SK-N-MC (cell line): ENCODE measurements around the gene SSBP2.

Experiments used
- DNase-seq: peaks from one replicate; pipeline ENCODE4 v3.0.0-alpha.2; 2011; ENCODE audit warnings: low read depth, low spot score
- H3K27ac ChIP-seq: fragments of 200-600 bp; sonication (generic); 2 replicates; pipeline ENCODE4 v1.5.1; 2016; ENCODE audit warnings: mixed run types
- H3K36me3 ChIP-seq: fragments of 200-600 bp; sonication (generic); 2 replicates; pipeline ENCODE4 v1.6.1; 2017; ENCODE audit warnings: antibody characterized with exemption, low read length, mixed read lengths; ENCODE audit not compliant: insufficient read depth
- H3K4me3 ChIP-seq: fragments of 200-600 bp; sonication (generic); 2 replicates; pipeline ENCODE4 v1.5.1; 2016
- H3K9ac ChIP-seq: fragments of 200-600 bp; sonication (generic); 2 replicates; pipeline ENCODE4 v1.8.0; 2017; ENCODE audit warnings: mixed run types, mixed read lengths; ENCODE audit not compliant: insufficient read length
- H3K9me3 ChIP-seq: fragments of 200-600 bp; sonication (generic); 2 replicates; pipeline ENCODE4 v1.6.1; 2017; ENCODE audit warnings: low read depth, mild to moderate bottlenecking, antibody characterized with exemption, low read length, moderate library complexity, mixed read lengths
- EZH2 ChIP-seq: fragments of 200-600 bp; sonication (generic); IDR thresholded peaks from one replicate; pipeline ENCODE4 v1.6.1; 2017; ENCODE audit warnings: antibody characterized with exemption
- FOXP2 ChIP-seq: optimal IDR thresholded peaks from 2 replicates; pipeline ENCODE3; 2011; ENCODE audit warnings: mild to moderate bottlenecking, moderate library complexity; ENCODE audit not compliant: insufficient read depth; ENCODE audit errors: extremely low read length, control extremely low read depth
- POLR2AphosphoS5 ChIP-seq: IDR thresholded peaks from 2 replicates; pipeline ENCODE4 v1.6.1; 2012; ENCODE audit warnings: mild to moderate bottlenecking, low read depth, low read length, borderline replicate concordance

SSBP2 gene

GRCh38 chr5:81753429-81753828 lies 2.5 kb upstream of the SSBP2 start:
- no peak overlapping the region for H3K4me3 ChIP-seq
- no peak for DNase-seq
- no peak for TF ChIP-seq EZH2
- TF ChIP-seq FOXP2, result no peak
- no peak for TF ChIP-seq POLR2AphosphoS5
- H3K9ac ChIP-seq, result no peak overlapping the region
- H3K27ac ChIP-seq, result no peak overlapping the region; the same call in none of the 2 replicates
- H3K36me3 ChIP-seq, result no peaks in the 10 kb centered on the region
- H3K9me3 ChIP-seq, result no peaks in the 10 kb centered on the region

- no peaks in the 10 kb centered on the region for H3K9me3 ChIP-seq
- no peak overlapping the region for H3K9ac ChIP-seq
- no peak for DNase-seq
- H3K27ac ChIP-seq, result no peak overlapping the region; the same call in 1 of the 2 replicates
- no peak overlapping the region for H3K4me3 ChIP-seq
- H3K36me3 ChIP-seq, result no peaks in the 10 kb centered on the region
- TF ChIP-seq POLR2AphosphoS5, result no peak
- TF ChIP-seq EZH2, result no peak
- TF ChIP-seq FOXP2, result no peak
Measured at GRCh38 chr5:81752644-81752963, 1.7 kb upstream of the SSBP2 start.

DNA sequence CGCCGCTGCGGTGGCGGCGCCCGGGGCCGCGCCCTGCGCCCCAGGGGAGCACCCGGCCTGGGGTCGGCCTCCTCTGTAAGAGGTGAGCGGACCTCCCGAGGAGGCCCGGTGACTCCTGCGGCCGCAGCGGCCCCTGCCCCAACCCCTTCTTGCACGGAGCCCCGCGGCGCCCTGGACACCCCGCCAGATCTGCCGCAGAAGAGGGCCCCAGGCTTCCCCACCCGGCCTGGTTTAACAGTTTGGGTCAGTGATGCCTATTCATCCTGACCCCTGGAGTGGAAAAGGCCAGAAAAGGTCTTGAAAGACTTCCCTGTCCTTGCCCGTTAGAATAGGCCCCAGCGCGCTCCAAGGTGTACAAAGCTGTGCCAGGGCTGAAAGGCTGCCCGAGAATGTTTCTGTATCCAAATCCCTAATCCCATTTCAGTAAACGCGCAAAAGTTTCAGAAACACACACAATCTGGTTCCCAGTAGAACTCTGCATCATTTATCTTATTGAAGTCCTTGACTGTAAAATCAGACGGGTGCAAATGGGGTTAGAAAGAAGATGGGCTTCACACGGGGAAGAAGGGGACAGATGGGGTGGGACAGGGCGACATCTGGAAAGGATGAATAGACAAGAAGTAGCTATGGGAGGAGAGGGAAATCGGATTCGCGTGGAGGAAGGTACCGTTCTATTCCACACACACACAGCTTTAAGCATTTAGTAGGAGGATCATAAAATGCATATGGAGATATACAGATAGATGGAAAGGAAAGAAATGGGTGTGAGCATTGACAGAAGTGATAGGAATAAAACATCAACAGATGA lies 1.1 kb upstream of the SSBP2 start:
- H3K9ac ChIP-seq, result no peak overlapping the region
- H3K27ac ChIP-seq, result peak overlapping the region; percentile 86
- peak overlapping the region; percentile 31; the same call in 1 of the 2 replicates for H3K4me3 ChIP-seq
- DNase-seq, result no peak
- H3K9me3 ChIP-seq, result no peaks in the 10 kb centered on the region
- no peaks in the 10 kb centered on the region for H3K36me3 ChIP-seq
- TF ChIP-seq FOXP2 (no peak), POLR2AphosphoS5 (no peak), EZH2 (no peak)

DNA sequence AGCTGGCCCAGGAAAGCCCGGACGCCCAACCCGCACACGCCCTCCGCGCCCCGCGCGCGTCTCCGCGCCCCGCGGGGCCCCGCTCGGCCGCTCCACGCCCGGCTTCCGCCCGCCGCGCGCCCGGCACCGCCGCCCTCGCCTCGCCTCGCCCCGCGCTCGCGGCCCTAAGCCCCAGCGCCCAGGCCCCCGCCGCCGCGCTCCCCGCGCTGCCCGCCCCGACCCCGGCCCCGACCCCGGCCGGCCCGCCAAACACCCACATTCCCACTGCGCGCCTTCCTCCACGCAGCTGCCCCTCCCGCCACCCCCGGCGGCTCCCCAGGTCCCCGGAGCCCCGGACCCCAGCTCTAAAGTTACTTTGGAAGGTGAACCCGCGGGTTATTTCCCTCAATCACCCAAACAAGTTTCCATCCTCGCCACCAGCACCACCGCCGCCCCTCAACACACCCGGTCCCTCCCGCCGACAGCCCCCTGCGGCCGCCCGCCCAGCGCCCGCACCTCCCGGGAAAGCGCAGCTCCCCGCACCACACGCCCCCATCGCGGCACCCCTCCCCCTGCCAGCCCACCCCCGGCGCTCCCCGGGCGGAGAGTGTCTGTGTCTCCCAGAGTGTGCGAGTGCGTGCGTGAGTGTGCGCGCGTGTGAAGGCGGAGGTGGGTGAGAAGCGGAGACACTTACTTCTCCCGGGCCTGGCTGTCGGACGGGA lies 439 bp downstream of the SSBP2 start:
- no peaks in the 10 kb centered on the region for H3K36me3 ChIP-seq
- H3K4me3 ChIP-seq, result peak overlapping the region; percentile 86
- H3K27ac ChIP-seq, result no peak overlapping the region
- H3K9me3 ChIP-seq, result no peaks in the 10 kb centered on the region
- H3K9ac ChIP-seq, result peak overlapping the region; percentile 57
- TF ChIP-seq FOXP2, result no peak
- TF ChIP-seq POLR2AphosphoS5, result no peak
- no peak for TF ChIP-seq EZH2
- DNase-seq, result no peak

DNA sequence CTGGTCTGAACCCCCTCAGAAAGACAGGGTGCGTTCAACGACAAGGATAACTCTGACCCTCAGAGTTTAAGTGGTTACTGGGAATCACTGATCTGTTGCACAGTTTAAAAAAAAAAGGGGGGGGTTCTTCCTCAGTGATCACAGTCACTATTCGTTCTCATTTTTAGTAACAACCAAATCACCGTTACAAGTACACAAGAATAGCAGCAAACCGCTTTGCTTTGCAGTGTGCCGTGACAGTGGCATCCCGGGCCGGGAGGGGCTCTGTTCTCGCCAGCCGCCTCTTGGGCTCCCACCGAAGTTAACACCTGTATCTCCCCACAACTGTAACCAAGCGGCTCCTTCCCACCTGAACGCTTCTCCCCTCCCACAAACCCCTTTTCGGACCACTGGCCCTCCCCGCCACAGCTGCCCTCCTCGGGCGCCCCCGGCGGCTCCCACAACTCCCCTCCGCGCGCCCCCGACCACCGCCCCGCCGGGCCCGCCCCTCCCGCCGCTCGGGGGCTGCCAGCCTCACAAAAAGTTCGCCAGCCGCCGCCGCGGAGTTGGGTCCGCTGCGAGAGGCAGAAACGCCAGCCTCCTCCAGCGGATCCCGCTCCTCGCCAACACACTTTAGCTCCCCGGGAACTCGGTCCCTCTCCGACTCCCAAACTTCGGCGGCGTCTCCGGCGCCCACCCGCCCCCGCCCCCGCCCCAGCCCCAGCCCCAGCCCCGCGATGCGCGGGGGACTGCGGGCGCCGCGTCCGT lies 1.2 kb downstream of the SSBP2 start:
- no peak for DNase-seq

DNA sequence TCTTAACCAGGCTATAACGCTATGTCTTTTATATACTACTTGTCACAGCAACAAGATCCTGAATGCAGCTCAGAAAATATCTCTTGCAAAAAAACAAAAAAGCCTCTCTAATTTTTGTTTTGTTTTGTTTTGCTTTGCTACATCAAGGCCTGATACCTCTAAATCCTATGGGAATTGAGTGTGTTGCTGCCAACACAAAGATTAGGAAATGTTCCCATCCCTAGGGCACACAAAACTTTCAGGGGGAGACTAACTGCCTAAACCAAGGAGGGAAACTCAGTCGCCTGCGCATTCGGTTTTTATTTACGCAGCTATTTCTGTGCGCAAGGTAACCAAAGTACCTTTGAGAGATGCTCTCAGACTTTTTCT lies 1.7 kb downstream of the SSBP2 start:
- H3K9me3 ChIP-seq, result no peaks in the 10 kb centered on the region

More for the DNA sequence above, 1.2 kb downstream of the SSBP2 start:
- H3K36me3 ChIP-seq, result no peaks in the 10 kb centered on the region
- TF ChIP-seq FOXP2 (no peak), EZH2 (no peak), POLR2AphosphoS5 (no peak)
- peak overlapping the region; percentile 57 for H3K9ac ChIP-seq
- no peaks in the 10 kb centered on the region for H3K9me3 ChIP-seq
- H3K27ac ChIP-seq, result no peak overlapping the region
- peak overlapping the region; percentile 82 for H3K4me3 ChIP-seq

DNA sequence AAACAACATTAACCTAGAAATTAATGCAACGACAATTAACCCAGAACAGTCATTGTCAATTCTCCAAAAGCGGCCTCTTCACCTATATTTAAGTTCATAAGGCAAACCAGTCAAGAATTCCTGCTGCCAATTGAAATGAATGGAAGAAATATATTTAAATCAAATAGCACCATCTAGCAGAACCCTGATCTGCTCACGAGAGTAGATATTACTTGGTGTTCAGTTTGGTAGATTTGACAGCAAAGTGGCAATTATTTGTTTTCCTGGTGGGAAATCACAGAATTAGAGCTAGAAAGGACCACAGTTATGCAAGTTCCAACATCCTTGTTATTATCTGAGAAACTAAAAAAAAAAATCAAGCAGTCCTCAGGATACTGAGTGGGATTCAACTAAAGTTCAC lies 2.3 kb downstream of the SSBP2 start:
- Histone ChIP-seq H3K9ac (no peak overlapping the region), H3K9me3 (no peaks in the 10 kb centered on the region), H3K27ac (no peak overlapping the region), H3K4me3 (no peak overlapping the region; the same call in 1 of the 2 replicates), H3K36me3 (no peaks in the 10 kb centered on the region)
- no peak for TF ChIP-seq FOXP2
- TF ChIP-seq EZH2, result no peak
- no peak for TF ChIP-seq POLR2AphosphoS5
- DNase-seq, result no peak

More for the DNA sequence above, 1.7 kb downstream of the SSBP2 start:
- Histone ChIP-seq H3K9ac (peak overlapping the region; percentile 57), H3K27ac (no peak overlapping the region), H3K4me3 (peak overlapping the region; percentile 82), H3K36me3 (no peaks in the 10 kb centered on the region)
- DNase-seq, result no peak
- TF ChIP-seq POLR2AphosphoS5 (no peak), FOXP2 (no peak), EZH2 (no peak)

DNA sequence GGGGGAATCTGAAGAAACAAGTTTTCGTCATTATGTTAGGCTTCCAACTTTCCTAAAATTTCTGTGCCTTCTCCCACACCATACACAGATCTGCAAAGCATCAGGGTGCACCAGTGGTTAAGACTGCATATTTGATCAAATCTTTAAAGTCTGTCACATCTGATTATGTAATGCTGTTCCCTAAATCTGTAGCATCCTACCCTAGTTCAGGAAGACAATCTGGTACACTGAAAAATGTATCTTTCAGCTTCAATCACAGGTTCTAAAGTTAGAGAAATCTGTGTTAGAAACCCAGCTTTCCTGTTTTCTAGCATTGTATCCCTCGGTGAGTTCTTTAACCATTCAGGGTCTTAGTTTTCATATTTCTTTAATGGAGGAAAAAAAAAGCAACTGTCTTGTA lies 3.9 kb downstream of the SSBP2 start:
- TF ChIP-seq FOXP2 (no peak), POLR2AphosphoS5 (no peak), EZH2 (no peak)
- H3K9ac ChIP-seq, result no peak overlapping the region
- no peak overlapping the region for H3K4me3 ChIP-seq
- H3K27ac ChIP-seq, result no peak overlapping the region
- H3K9me3 ChIP-seq, result no peaks in the 10 kb centered on the region
- no peaks in the 10 kb centered on the region for H3K36me3 ChIP-seq
- DNase-seq, result no peak

GRCh38 chr5:81740758-81741157 lies 10.1 kb downstream of the SSBP2 start:
- no peak for DNase-seq
- TF ChIP-seq EZH2 (no peak), FOXP2 (no peak), POLR2AphosphoS5 (no peak)
- Histone ChIP-seq H3K4me3 (no peak overlapping the region), H3K27ac (no peak overlapping the region), H3K9me3 (no peaks in the 10 kb centered on the region), H3K9ac (no peak overlapping the region), H3K36me3 (no peaks in the 10 kb centered on the region)
